Measurements from ENCODE around the gene FKBP11. TPM values are rescaled to one million over a fixed set of nuclear protein-coding genes. Genes with fewer than 3 reads are reported as not detected.
A peak's percentile ranks its signal among the peaks of the same experiment; 100 is the strongest.

Gene FKBP11
- total and polyA plus RNA-seq, 2 of the 13 experiments (the other 11 are each of a cell fraction or from before 2014, with no cell fraction given) = 15.5 to 19.4 TPM

DNA sequence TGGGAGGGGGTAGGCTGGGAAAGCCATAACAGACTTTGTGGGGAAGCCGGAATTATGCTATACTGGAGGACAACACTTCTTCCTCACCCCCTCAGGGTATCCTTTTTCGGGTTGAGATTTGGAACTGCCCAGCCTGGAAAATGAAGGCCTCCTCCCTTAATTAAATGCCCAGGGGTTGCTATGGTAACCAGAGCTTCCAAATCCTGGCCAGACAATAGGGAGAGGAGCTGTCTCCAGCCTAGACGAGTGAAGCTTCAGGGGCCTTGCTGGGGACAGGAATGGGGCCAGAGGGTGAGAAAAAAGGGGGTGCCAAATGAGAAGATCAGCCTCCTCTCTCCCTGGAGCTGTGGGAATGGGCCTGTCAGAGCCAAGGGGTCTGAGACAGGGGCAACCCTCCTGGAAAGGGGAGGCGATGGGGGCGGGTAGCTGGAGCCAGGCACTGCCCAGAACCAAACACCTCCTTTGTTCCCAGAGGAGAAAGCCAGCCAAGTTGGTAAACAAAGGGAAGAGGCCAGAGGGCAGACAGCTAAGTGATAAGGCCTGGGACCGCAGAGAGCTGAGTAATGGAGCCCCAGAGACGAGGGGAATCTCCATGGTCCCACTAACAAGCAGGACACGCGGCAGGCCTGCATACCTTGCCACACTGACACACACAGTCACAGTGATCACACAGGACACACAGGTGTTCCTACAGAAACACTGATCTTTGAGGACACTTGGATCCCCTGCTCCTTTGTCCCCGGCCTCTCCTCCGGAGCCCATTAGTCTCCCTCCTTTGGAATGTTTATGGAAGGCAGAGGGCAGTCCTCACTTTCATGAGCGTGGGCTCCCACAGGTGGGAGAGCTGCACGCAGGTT is 41.8 kb downstream of the FKBP11 start (continued):
- no peak for TF ChIP-seq ZNF569 (CRISPR knock-in tag; IDR thresholded peaks at IDR 0.05; ENCODE audit: borderline replicate concordance)
- TF ChIP-seq ZMYM2 (CRISPR knock-in tag; IDR thresholded peaks at IDR 0.05) = no peak
- TF ChIP-seq SNAI1 (CRISPR knock-in tag; IDR thresholded peaks at IDR 0.05; ENCODE audit: borderline replicate concordance) = no peak
- TF ChIP-seq MXI1 (IDR thresholded peaks at IDR 0.05; ENCODE audit: borderline replicate concordance, low read depth, low read length) = no peak
- no peak for TF ChIP-seq PCBP1 (IDR thresholded peaks at IDR 0.05; ENCODE audit: borderline replicate concordance, low read depth, low read length)
- TF ChIP-seq SKI (IDR thresholded peaks at IDR 0.05; ENCODE audit: partially characterized antibody) = peak; percentile 75
- no peak for TF ChIP-seq ZBTB7A (CRISPR knock-in tag; IDR thresholded peaks at IDR 0.05)
- TF ChIP-seq RARA (CRISPR knock-in tag; IDR thresholded peaks at IDR 0.05) = peak; percentile 70
- no peak for TF ChIP-seq ZNF101 (CRISPR knock-in tag; IDR thresholded peaks at IDR 0.05; ENCODE audit: borderline replicate concordance, low read depth)
- TF ChIP-seq ZMYM3 (CRISPR knock-in tag; IDR thresholded peaks at IDR 0.05) = 0 out of 2 replicates have a peak, but pooled peaks have one; percentile 18
- TF ChIP-seq MED8 (CRISPR knock-in tag; IDR thresholded peaks at IDR 0.05; ENCODE audit: insufficient replicate concordance) = no peak
- no peak for TF ChIP-seq ZNF792 (CRISPR knock-in tag; IDR thresholded peaks at IDR 0.05)
- TF ChIP-seq FOXJ3 (CRISPR knock-in tag; IDR thresholded peaks at IDR 0.05; ENCODE audit: borderline replicate concordance) = no peak
- no peak for TF ChIP-seq MTF1 (CRISPR knock-in tag; IDR thresholded peaks at IDR 0.05)
- no peak for TF ChIP-seq ATF7 (IDR thresholded peaks at IDR 0.05)
- no peak for TF ChIP-seq ATF7 (CRISPR knock-in tag; IDR thresholded peaks at IDR 0.05)
- no peak for TF ChIP-seq ZNF839 (CRISPR knock-in tag; IDR thresholded peaks at IDR 0.05; ENCODE audit: borderline replicate concordance)
- no peak for TF ChIP-seq ZBTB44 (CRISPR knock-in tag; IDR thresholded peaks at IDR 0.05)
- TF ChIP-seq TBX3 (IDR thresholded peaks at IDR 0.05; ENCODE audit: borderline replicate concordance) = no peak
- no peak for TF ChIP-seq ZNF142 (CRISPR knock-in tag; IDR thresholded peaks at IDR 0.05)
- TF ChIP-seq ZNF770 (CRISPR knock-in tag; IDR thresholded peaks at IDR 0.05) = 0 out of 2 replicates have a peak, but pooled peaks have one; percentile 24
